IPS-11a (cell line): ENCODE measurements around the gene CLCN5.

Source experiments
- H3K4me3 ChIP-seq: one replicate; pipeline ENCODE4 v1.5.1; 2013; ENCODE audit warnings: low read depth, low read length, control low read depth

The CLCN5 gene

DNA sequence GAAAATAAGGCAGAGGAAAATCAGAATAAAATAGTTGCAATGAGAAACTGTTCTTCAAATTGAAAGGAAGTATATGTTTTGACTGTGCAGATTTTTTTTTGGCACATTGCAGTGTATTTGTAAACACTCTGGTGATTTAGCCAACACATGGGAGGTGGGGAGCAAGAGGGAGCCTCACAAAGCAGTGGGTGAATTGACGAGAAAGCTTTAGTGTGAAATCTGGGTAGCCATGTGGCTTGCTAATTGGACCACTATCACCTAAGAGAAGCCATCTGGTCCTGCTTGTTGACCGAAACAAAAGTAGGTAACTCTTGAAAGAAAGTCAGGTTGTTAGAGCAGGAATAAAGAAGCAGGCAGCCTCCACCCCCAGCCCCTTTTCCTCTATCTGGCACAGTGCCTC lies 10.4 kb downstream of the CLCN5 start:
- no peak overlapping the region for H3K4me3 ChIP-seq

DNA sequence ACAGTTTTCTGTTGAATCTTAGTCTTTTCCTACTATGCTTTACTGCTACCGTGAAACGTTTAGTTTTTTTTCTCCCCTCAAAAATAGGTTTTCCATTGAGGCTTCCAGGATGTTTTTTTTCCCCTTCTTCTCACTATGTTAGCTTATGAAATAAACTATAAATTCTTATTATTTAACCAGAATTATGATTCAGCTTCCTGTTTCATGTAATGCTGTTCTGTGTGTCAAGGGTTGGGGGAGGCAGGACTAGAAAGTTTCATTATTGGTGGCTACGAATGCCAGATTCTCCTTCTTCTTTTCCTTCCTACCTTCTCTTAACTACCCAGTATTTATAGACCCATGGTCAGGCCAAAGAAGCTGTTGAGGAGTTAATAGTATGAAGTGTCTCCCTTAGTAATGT lies 11.8 kb downstream of the CLCN5 start:
- H3K4me3 ChIP-seq, result no peak overlapping the region

DNA sequence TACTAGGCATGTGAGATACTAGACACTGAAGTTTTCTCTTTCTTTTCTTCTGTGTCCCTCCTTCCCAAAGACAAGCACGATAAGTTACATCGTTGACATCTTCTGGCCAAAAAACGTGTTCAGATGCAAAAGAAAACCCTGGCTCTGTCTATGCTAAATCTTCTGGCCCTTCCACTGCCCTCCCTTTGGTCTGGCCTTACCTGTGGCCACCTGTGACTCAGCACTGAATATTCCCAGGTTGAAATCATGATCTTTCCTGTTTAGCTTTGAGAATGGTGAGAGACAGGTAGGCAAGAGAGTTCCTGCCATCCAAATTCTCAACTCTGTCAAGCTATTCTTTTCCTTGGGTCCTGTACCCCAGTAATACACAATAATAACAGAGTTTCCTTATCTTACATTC lies 12.3 kb downstream of the CLCN5 start:
- no peak overlapping the region for H3K4me3 ChIP-seq

DNA sequence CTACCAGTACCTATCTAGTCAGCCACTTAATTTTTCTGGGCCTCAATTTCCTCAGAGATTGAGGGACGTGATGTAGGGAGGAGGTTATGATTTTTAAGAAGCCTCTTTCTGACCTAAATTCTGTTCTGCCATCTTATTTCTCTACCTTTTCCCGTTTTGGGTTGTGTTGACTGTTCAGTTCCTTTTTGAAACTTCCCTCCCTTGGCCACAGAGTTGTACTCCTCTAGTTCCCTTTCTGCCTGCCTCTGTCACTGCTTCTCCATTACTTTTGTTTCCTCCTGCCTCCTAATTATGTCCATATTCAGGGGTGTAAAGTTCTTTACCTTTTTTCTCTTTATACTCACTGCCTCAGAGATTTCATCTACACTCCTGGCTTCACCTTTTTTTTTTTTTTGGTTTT lies 25.4 kb downstream of the CLCN5 start:
- no peak overlapping the region for H3K4me3 ChIP-seq

DNA sequence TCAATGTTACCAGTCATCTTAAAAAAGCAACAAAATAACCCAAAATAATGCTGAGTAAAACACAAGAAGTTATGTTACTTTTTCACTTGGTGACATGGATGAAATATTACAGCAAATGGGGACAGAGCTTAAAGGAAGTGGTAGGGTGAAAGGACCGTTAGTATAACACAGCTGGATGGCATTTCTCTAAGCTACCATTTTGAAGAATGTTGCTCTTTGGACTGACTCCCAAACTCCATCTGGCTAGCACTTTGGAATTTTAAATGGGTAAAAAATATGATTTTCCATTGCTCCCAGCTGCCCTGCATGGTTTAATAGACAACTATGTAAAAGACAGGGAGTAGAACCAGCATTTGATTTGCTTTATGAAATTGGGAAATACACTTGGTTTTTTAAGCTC lies 27.6 kb downstream of the CLCN5 start:
- H3K4me3 ChIP-seq, result no peak overlapping the region

DNA sequence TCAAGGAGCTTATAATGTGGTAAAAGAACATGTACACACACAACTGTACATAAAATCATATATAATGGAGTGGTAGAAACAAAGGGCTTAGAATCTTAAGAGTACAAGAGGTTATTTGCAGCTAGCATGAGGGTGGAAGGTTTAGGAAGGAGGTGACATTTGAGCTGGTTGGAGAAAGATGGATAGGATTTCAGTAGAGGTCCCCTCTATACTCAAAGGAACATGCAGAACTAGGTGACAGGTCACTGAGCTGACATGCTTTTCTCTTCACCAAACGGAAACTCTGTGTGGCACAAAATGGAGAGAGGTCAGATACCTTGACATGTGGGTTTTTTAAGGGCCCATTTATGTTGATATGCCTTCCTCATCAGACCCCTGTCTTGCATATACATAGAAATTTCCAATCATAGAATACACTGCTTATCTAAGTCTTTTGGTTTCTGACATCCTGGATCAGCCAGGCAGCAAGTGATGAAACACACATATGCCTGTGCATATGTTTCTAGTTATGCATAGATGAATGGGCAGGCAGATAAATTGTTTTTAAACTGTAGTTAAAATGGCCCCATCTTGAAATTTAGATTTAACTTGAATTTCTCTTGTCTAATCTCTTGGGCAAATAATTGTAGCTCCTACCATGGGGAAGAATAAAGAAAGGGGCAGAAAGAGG lies 29.3 kb downstream of the CLCN5 start:
- no peak overlapping the region for H3K4me3 ChIP-seq

DNA sequence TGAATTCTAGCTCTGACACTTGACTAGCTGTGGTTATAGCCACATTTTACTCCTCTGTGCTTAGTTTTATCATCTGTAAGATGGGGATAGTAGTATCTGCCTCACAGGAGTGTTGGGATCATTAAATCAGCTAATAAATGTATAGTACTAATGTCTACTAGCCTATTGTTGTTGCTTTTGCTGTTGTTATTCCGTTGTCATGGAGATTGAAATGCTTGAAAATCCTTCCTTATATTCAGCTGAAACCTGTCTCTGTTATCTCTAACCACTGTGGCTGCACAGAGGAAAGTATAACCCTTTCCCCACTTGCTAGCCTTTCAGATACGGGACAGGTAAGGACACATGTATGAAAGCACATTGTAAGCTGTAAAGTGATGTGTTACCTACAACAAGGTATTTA lies 33.9 kb downstream of the CLCN5 start:
- H3K4me3 ChIP-seq, result no peak overlapping the region

DNA sequence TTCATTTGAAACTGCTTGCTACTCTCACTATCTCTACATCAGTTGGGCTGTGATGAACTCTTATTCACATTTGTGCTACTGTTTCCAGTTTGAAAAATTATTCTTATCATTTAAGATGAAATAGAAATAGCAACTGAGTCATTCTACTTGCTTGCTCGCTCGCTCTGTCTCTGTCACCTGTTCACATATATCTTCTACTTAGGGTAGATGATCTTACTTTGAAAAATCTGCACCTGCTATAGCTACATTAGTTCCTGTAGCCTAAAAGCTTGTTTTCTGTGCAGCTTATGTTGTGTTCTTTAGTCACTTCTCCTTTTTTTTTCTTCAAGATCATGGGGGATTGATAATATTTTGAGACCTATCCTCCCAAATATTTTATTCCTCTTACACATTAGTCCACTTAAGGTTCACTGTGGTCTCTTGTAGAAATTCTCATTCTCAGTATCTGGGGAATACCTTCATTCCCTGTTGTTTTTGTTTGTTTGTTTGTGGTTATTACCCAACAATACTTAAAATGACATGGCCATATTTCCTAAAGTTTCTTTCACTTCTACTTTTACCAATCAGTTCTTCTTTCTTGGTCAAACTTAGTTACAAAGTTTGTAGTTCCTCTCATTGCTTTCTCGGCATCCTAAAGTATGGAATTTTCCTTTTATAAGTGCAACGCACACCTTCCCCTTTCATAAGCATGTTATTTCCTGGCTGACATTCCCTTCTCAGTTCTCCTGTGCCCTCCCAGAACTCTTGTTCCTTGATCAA lies 36.5 kb downstream of the CLCN5 start:
- H3K4me3 ChIP-seq, result no peak overlapping the region

DNA sequence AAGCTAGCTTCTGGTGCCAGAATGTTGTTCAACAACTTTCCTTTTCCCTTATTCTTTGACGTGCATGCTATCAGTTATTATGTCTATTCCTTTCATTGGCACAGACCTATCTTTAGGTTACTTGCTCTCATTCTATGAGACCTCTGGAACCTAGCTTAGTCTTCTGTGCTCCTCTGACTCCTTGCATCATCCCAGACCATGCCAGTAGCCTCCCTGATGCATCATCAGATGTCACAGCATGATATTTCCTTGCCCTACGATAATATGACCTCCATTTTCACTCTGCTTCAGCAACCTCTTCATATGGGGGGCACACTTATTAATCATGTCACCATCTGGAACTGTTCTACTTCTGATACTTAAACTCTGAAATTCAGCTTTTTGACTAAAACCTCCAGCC lies 37.2 kb downstream of the CLCN5 start:
- H3K4me3 ChIP-seq, result no peak overlapping the region

DNA sequence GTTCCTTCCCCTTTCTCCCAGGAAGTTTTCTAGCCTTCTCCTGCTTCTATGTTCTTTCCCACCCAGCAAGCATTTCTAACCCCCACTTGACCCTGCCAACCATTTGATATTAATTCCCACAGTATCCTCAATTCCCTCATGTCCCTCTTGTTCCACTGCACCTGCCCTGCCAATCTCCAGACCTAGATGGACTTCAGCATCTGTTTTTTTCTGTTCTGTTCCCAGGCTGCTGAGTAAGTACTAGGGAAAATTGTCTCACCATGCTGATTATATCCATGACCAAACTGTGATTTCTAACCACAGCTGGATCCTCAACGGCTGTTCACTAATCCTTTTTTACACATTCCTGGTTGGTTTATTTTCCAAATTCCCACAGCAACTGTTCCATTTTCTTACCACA lies 37.7 kb downstream of the CLCN5 start:
- H3K4me3 ChIP-seq, result no peak overlapping the region

DNA sequence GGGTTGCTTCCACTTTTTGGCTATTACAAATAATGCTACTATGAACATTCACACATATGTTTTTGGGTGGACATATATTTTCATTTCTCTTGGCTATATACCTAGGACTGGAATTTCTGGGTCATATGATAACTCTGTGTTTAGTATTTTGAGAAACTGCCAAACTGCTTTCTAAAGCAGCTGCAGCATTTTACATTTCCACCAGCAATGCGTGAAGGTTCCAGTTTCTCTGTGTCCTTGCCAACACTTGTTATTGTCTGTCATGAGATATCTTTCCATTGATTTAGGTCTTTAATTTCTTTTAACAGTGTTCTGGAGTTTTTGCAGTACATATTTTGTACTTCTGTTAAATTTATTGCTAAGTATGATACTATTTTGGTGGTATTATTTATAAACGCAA lies 48.3 kb downstream of the CLCN5 start:
- H3K4me3 ChIP-seq, result no peak overlapping the region

DNA sequence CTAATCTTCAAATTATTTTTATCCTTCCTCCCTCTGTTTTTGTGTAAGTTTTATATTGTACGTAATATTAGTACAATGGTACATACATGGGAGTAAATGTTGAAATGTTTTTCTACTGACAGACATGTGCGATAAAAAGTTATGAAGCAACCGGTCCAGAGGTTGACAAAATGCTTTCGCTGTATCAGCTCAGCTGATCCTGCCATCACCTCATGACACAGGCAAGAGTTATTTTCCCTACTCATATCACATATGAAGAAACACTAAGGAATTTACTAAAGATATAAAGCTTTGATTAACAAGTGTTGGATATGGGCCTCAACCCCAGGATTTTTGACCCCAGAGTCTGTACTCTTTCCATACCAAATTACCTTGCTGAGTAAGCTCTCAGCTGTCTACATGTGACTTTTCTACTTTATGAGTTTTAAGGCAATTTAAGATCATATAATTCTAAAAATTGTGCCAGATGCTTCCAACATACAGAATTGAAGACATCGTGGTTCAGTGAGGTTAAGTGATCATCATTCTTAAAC lies 50.0 kb downstream of the CLCN5 start:
- H3K4me3 ChIP-seq, result no peak overlapping the region

DNA sequence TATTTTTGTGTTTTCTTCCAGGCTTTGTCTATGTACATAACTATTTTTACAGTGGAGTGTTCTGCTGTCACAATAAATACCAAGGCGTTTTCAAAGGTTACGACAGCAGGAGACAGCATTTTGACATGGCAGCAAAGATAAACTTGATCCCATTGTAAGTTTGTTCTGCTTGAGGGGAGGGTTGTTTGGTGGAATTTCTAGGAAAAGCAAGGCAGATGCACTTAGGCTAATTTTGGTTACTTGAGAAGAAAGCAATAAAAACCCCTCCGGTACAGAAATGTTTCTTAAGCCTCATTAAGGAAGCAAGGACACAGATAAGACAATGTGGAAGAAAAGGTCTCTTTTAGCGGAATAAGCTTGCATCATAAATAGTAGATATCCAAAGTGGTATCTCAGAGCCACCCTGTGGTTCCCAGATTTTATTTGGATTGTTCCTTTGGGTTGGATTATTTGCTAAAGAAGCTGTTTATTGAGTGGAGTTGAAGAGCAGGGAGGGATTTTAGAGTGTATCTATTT lies 54.3 kb downstream of the CLCN5 start:
- no peak overlapping the region for H3K4me3 ChIP-seq

DNA sequence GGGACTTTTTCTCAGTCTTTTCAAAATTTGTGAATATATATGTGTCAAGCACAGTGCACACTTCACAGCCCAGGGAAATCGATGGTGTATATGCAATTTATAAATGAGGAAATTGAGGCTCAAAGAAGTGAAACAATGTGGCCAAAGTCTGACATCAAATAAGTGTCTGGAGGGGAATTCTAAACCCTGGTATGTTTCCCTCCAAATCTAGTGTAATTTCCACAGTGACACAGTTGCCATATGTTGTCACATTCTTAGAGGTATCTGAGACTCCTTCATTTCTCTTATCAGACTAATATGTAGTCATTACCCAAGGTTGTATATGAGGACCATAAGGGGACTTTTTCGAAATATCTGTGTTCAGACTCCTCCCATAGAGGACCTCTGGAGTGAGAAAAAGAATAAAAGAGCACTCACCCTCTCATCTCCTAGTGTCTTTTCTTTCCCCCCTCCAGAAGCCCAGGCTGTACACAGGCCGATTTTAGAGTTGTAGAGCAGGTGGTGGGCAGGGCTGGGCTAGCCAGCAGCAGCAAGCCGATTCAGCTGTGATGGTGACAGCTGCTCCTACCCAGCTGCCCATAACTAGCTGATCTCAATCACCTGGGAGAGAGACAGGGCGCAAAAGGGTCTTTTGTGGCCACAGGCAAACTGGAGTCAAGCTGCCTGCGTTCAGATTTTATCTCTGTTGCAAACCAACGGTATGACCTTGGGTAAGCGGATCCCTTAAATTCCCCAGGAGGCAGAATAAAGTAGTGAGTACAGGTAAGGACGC lies 55.1 kb downstream of the CLCN5 start:
- no peak overlapping the region for H3K4me3 ChIP-seq

DNA sequence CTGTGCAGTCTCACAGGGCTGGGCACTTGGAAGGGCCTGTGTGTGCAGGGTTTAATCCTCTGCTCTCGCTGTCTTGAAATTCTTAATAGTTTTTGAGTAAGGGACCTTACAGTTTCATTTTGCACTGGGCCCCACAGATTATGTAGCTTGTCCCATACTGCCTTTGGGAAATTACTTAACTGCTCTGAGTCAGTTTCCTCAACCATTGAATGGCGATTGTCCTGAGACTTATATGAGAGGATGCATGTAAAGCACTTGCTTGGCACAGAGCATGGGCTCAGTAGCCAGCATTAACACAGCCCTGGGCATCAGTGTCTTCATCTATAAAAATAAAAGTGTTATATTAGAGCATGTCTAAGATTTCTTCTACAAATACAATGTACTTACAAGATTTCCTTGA lies 55.8 kb downstream of the CLCN5 start:
- H3K4me3 ChIP-seq, result no peak overlapping the region

DNA sequence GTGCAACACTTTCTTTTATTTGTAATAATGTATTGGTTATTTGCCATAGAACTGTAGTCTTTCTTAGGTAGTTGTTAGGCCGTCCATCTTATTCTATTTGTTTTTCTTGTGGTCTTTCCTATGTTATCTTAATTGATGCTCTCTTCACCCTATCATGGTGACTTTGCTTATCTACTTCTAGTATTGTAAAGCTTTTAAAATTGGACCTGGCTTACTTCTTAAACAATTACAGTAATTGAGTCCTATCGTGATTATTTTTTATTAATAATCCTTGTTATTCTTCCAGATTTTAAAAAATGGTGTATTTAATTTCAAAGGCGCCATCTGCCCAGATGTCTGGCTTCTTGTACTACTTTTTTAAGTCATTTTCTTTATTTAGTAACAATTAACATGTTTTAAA lies 63.7 kb downstream of the CLCN5 start:
- H3K4me3 ChIP-seq, result no peak overlapping the region

DNA sequence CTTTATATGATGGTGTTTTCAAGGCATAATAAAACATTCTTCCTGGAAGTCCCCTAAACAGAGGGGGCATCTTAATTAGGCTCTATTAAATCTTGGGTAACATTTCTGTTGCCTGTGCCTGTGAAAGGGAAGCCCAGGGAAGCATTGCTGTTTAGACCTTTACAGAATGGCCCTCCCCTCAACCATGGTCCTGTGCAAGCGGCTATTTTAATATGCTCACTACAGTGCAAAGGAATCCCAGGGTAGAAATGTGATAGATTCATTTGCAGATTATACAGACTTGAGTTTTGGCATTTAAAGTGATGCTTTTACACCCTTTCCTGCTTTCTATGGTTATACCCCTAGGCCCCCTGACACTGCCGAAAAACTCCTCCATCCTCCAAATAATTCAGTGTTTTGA lies 65.3 kb downstream of the CLCN5 start:
- no peak overlapping the region for H3K4me3 ChIP-seq

DNA sequence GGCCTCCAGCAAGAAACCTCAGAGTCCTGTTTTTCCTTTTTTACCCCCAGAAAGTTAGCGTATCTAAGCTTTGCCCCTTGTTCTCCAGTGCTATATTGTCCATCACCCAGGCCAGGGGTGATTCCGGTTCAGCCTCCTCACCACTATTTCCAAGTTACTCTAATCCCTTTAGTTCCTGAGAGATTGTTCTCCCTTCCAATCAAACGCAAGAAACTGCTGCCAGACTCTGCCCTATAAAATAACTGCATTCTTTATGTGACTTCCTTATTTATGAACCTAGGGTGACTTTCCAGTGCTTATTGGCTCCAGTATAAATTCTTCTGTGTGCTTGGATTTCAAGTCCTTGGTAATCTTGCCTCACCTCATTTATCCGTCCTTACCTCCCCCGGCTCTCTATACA lies 65.7 kb downstream of the CLCN5 start:
- no peak overlapping the region for H3K4me3 ChIP-seq

DNA sequence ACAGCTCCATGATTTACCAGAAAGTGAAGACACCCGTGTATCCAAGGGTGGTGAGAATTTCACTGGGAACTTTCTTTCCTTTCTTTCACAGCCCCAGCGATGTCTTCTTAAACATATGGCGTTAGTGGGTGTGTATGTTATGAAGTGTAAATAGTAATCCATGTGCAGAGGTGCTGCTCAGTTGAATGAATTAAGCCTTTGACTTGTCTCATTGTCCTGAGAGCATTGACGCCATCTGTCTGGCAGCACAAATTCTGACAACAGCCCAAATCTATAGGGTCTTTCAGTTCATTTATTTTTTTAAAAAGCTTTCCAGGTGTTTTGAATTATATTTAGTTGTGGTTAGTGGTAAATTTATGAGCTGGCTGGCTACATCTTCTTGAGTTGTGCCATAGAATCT lies 69.4 kb downstream of the CLCN5 start:
- no peak overlapping the region for H3K4me3 ChIP-seq

DNA sequence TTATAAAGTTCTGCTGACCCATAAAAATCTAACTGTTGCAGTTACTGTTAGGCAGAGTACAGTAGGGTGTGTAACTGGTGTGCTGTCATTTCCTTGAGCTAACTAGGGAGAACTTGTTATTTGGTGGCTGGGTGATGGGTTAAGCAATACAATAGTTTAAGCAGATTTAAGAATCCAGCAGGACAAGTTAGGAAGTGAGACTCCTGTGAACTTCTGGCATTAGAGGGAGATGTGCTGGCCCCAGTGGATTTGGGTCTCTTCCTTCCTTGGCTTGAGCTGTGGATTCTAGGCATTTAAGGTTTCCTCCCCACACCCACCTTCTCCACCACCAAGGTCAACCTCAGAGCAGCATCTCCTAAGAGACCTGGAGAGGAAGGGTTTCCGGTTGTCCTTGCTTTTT lies 70.5 kb downstream of the CLCN5 start:
- H3K4me3 ChIP-seq, result no peak overlapping the region

DNA sequence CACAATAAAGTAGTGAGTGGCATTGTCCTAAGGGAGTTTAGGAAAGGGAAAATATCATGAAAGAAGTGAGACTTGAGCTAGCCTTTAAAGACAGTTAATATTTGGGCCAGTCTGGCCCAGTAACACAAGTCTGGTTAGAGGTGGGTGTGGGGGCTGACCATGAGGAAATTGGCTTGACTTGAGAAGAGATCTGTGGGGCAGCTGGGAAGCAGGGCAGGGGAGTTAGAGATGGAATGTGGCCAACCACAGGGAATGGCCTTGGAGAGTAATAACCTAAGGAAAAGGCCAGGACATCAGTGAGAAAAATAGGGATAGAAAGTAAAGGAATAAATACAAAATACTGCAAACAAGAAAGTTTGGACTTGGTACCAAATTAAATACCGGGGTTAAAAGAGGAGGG lies 71.3 kb downstream of the CLCN5 start:
- H3K4me3 ChIP-seq, result no peak overlapping the region
